ENCODE measurements around the gene CENPL.
"Not testable (repeated sequence)": the region's sequence is repeated elsewhere in the genome, so short reads cannot be mapped to it uniquely, and the experiment has no call there.

CENPL gene

DNA sequence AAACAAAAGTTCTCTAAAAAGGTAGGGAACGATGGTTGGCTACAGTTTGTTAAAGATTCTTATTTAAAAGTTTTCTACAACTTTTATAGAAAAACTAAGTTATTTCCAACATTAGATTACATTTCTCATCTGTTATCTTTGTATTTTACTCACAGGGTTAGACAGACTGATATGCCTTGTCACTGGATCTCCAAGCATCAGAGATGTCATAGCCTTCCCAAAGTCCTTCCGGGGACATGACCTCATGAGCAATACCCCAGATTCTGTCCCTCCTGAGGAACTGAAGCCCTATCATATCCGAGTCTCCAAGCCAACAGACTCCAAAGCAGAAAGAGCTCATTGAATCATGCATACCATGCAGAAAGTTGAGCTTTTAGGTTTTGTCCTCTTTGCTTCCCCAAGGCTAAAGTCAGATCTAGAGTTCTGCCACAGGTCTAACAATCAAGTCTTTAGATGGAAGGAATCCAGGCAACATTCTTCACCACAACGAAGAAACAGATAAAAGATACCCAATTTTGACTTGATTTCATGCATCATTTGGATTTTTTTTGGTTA, 32.8 kb upstream of the CENPL start:
- DNase-seq (ENCODE audit: low spot score), result no peak

GRCh38 chr1:173856903-173857302, 32.2 kb upstream of the CENPL start:
- no peak for DNase-seq (ENCODE audit: low spot score)

DNA sequence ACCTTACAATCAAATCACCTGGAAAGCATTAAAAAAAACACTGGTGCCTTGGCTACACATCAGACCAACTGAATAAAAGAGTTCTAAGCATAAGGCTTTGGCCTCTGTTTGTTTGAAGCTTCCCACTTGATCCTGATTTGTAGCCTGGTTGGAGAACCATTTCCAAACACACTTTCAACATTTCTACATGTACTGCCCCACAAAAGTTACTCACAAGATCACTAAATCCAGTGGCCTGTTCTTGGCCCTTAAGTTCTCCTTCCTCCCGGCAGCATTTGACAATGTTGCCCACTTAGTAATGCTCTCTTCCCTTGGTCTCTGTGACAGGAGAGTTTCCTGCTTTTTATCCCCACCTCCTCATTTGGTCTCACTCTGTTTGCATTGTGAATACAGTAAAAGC, 31.3 kb upstream of the CENPL start:
- DNase-seq (ENCODE audit: low spot score), result no peak

DNA sequence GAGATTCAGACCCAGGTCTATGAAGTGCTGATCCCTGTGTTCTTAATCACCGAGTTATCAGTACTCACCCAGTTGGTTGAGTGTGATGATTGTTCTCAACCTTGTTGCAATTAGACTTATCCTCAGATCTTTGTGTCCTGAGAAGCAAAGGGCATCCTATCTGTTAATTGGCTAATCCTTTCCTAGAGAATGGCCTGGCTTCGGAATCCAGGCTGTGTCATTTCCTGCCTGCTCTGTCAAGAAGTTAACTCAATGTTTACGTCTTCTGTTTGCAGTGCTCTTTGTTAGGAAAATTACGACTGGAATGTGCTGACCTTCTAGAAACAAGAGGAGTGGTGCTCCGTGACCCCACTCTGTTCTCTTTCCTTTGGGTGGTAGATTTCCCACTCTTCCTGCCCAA, 28.4 kb upstream of the CENPL start:
- DNase-seq (ENCODE audit: low spot score), result peak; percentile 31

DNA sequence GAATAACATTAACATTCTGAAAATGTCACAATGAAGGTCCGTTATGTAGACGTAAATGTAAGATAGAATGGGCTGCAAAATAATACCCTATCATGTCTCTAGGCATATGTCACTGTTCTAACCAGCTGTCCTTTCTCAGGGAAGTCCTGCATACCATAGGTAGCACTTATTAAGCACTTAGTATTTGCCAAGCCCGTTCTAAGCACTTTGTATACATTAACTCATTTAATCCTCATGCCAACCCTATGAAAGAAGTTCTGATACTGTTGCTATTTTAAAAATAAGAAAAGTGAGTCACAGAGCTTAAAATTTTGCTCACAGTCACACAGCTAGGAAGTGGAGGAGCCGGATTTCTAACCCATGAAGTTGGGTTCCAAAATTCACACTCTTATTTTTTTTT, 27.4 kb upstream of the CENPL start:
- DNase-seq (ENCODE audit: low spot score), result no peak

GRCh38 chr1:173832748-173833147, 8.1 kb upstream of the CENPL start:
- DNase-seq (ENCODE audit: low spot score), result no peak

- DNase-seq (ENCODE audit: low spot score), result no peak
Observed at GRCh38 chr1:173827611-173828010, 2.9 kb upstream of the CENPL start.

GRCh38 chr1:173823781-173824314, 835 bp downstream of the CENPL start:
- no peak for DNase-seq (ENCODE audit: low spot score)

- DNase-seq (ENCODE audit: low spot score), result no peak
Observed at GRCh38 chr1:173821680-173822079, 3.0 kb downstream of the CENPL start.

- no peak for DNase-seq (ENCODE audit: low spot score)
Observed at GRCh38 chr1:173818459-173818858, 6.2 kb downstream of the CENPL start.

DNA sequence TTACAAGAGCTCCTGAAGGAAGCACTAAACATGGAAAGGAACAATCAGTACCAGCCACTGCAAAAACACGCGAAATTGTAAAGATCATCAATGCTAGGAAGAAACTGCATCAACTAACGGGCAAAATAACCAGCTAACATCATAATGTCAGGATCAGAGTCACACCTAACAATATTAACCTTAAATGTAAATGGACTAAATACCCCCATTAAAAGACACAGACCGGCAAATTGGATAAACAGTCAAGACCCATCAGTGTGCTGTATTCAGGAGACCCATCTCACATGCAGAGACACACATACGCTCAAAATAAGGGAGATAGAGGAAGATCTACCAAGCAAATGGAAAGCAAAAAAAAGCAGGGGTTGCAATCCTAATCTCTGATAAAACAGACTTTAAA, 11.0 kb downstream of the CENPL start:
- not testable (repeated sequence) for DNase-seq (ENCODE audit: low spot score)

GRCh38 chr1:173802961-173803360, 21.7 kb downstream of the CENPL start:
- DNase-seq (ENCODE audit: low spot score), result no peak

DNA sequence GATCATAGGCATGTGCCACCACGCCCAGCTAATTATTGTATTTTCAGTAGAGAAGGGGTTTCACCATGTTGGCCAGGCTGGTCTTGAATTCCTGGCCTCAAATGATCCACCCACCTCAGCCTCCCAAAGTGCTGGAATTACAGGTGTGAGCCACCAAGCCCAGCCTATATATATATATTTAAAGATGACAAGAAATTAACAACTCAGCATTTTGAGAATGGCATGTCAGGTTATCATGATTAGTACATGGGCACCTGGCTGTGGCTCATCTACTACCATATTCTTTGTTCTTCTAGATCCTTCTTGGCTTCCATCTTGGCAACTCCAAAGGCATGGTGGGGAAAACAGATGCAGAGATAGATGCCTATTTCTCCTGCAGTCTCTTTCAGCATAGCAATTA, 24.7 kb downstream of the CENPL start:
- DNase-seq (ENCODE audit: low spot score), result not testable (repeated sequence)

DNA sequence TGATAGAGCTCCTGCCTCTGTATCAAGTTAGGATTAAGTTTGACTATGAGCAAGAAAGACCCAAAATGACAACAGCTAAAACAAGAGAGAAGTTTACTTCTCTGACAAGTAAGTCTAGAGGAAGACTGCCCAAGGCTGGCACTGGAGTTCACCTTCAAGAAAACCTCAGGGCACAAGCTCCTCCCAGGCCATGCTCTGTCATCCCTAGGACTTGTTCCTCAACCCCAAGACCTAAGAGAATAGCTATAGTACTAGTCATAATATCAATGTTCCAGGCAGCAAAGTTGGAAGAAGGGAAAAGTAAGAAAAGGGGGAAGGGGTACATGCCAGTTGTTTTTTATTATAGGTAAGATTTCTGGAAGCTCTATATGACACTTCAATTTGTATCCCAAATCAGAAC, 26.6 kb downstream of the CENPL start:
- no peak for DNase-seq (ENCODE audit: low spot score)

DNA sequence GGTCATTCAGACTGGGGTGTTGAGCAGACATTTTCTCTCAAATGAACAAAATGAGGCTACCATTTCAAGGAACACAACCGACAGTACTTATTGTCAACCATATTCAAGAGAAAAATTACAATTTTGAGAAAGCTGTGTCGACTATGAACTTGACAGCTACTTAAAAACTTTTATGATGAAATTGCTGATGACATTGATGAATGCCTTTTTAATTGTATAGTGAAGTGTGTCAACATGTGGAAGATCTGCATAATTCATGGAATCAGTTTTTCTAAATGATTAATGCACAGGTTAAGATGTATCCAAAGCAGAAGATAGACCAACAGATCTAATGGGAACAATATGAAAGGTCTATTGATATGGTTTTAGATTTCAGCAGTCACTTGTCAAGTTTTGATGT, 34.8 kb downstream of the CENPL start:
- DNase-seq (ENCODE audit: low spot score), result no peak

- no peak for DNase-seq (ENCODE audit: low spot score)
Observed at GRCh38 chr1:173784997-173785396, 39.7 kb downstream of the CENPL start.

- DNase-seq (ENCODE audit: low spot score), result no peak
Observed at GRCh38 chr1:173779936-173780335, 44.7 kb downstream of the CENPL start.

- no peak for DNase-seq (ENCODE audit: low spot score)
Observed at GRCh38 chr1:173775578-173776226, 49.0 kb downstream of the CENPL start.

DNA sequence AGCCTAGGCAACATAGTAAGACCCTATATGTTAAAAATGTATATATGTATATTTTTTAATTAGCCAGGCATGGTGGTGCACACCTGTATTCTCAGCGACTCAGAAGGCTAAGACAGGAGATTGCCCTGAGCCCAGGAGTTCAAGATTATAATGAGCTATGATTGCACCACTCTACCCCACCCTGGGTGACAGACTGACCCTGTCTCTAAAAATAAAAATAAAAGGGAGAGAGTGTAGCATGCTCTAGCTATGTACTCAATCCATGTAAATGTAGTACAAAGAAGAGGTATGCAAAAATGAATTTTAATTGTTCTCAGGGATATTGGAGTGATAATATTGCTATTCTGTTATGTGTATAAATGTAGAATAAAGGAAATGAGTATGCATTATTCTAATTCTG, 53.1 kb downstream of the CENPL start:
- DNase-seq (ENCODE audit: low spot score), result no peak

- DNase-seq (ENCODE audit: low spot score), result not testable (repeated sequence)
Observed at GRCh38 chr1:173770330-173770729, 54.4 kb downstream of the CENPL start.

GRCh38 chr1:173768827-173769226, 55.9 kb downstream of the CENPL start:
- DNase-seq (ENCODE audit: low spot score), result no peak

- DNase-seq (ENCODE audit: low spot score), result no peak
Observed at GRCh38 chr1:173768206-173768605, 56.5 kb downstream of the CENPL start.

GRCh38 chr1:173764331-173764730, 60.4 kb downstream of the CENPL start:
- DNase-seq (ENCODE audit: low spot score), result not testable (repeated sequence)

DNA sequence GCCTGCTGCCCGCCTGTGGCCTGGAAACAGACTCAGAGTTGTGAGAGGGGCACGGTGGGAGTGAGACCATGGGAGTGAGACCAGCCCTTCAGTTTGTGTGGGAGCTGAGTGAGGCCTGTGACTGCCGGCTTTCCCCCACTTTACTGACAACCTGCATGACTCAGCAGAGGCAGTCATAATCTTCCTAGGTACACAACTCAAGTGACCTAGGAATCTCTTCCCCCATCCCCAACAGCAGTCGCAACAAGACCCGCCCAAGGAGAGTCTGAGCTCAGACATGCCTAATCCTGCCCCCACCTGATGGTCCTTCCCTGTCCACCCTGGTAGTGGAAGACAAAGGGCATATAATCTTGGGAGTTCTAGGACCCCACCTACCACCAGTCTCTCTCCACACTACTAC, 65.7 kb downstream of the CENPL start:
- DNase-seq (ENCODE audit: low spot score), result no peak
